SU-DHL-6 (cell line): ENCODE data around the gene SMIM5.

Experiments
- EZH2phosphoT487 ChIP-seq: fragments of 200-600 bp; sonication (generic), shearing (Covaris generic); conservative IDR thresholded peaks from 2 replicates; pipeline ENCODE4 v1.6.1; 2018; ENCODE audit warnings: mild to moderate bottlenecking, antibody characterized with exemption, low read length, moderate library complexity, mixed read lengths
- TF ChIP-seq, protein P1 (sequence below): fragments of 200-600 bp; sonication (generic); IDR thresholded peaks from one replicate; pipeline ENCODE4 v1.5.1; 2017; ENCODE audit warnings: antibody characterized with exemption, mild to moderate bottlenecking, low read length, moderate library complexity; ENCODE audit not compliant: insufficient read depth, poor library complexity, severe bottlenecking

- TF ChIP-seq, protein P1, sequence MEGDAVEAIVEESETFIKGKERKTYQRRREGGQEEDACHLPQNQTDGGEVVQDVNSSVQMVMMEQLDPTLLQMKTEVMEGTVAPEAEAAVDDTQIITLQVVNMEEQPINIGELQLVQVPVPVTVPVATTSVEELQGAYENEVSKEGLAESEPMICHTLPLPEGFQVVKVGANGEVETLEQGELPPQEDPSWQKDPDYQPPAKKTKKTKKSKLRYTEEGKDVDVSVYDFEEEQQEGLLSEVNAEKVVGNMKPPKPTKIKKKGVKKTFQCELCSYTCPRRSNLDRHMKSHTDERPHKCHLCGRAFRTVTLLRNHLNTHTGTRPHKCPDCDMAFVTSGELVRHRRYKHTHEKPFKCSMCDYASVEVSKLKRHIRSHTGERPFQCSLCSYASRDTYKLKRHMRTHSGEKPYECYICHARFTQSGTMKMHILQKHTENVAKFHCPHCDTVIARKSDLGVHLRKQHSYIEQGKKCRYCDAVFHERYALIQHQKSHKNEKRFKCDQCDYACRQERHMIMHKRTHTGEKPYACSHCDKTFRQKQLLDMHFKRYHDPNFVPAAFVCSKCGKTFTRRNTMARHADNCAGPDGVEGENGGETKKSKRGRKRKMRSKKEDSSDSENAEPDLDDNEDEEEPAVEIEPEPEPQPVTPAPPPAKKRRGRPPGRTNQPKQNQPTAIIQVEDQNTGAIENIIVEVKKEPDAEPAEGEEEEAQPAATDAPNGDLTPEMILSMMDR, result peak; percentile 58
- TF ChIP-seq EZH2phosphoT487, result no peak
Measured at GRCh38 chr17:75625813-75626486, 7.3 kb upstream of the SMIM5 start.
